Measurements from ENCODE around the gene CHI3L2.

Gene CHI3L2

GRCh38 chr1:111256988-111257658, 29.6 kb downstream of the CHI3L2 start:
- no peak for DNase-seq (ENCODE audit: low spot score)

DNA sequence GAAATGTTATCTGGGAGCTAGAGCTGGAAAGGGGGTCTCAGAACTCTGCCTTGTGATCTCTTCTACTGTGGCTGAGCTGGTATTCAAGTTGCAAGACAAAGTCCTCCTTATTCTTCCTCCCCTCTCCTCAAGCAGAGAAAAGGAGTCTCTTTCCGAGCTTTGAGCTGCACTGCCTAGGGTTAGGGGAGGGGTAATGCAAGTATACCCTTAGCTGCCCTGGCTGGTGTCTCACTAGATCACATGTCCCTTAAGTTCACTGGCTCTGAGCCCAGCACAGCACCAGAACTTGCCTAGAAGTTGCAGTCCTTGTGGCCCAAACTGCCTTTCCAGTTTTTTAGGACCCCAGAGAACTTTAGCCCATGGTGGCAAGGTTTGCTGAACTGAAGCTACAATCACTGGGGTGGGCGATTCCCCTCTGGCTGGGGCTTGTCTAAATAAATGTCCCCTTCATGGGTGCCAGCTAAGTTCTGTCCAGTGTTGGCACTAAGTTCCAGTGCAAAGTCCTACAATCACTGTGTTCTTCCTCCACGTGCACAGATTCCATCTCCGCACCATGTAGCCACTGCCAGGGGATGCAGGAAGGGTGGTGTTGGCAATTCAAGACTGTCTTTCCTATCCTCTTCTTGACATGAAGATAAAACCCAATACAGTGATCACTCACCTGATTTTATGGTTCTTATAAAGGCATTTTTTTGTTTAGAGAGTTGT, 40.4 kb downstream of the CHI3L2 start:
- DNase-seq (ENCODE audit: low spot score) = no peak

DNA sequence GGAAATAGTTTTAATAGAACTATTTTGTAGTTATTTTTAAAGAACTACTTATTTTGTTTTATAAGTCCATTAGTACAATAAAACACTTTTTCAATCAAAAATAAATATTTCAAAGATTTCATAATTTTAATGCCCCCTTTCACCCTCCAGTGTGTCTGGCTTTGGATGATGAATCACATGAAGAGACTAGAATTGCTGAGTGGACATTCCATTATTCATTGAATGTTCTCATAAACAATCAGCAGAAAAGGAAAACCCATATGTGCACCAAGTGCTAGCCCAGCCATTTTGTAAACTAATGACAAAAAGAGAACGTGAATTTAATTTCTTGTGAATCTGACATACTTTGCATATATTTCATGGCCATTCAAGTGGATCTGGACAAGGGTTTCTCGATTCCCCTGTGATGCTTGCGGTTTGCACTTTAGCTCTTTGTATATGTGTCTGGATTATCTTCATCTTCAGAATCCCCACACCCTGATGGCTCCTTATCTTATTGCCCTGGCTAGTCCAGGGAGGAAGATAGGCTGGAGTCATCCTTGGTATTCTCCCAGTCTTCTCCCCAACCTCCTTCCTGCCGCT, 42.4 kb downstream of the CHI3L2 start:
- no peak for DNase-seq (ENCODE audit: low spot score)

DNA sequence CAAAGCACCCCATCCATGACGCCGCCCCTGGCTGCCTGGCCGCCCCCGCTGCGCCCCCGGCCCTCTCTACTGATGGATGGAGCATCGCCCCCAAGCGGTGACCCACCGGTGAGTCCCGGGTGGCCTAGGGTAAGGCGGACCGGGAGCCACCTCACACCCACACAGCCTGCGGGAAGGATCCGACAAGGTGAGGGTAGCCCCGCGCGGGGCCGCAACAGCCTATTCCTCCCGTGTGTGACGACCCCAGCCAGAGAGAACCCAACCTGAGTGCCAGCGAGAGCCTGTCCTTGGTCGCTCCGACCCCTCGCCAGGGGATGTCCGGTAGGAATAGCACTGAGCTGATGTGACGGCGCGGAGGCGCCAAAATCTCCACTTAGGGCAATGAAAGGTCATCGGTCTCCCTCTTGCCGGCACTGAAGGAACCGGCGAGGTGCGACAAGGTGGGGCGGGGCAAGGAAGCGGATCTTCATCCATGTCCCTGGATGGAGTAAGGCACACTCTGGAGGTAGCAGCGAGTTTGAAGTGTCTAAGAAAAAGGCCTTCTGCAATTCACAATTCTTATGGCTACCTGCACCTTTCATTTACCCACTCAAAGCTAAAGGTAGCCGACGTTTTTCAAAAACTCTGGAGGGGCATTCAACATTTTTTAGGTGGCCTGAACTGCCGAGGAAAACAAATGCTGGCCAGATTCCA, 43.4 kb downstream of the CHI3L2 start:
- no peak for DNase-seq (ENCODE audit: low spot score)

DNA sequence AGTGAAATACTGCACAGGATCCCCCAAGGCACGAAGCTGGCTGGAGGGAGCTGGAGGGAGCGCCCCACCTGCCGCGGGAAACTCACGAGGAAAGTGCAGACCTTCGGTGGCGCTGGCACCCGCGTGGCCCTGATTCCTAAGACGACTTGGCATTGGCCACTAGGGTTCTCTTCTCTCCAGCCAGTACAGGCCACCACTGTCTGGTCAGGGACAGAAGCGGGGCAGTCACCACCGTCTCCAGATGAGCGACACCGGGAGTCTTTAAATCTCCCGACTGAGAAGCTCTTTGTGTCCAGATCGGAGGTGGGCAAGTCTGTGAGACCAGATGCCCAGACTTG, 43.9 kb downstream of the CHI3L2 start:
- no peak for DNase-seq (ENCODE audit: low spot score)

DNA sequence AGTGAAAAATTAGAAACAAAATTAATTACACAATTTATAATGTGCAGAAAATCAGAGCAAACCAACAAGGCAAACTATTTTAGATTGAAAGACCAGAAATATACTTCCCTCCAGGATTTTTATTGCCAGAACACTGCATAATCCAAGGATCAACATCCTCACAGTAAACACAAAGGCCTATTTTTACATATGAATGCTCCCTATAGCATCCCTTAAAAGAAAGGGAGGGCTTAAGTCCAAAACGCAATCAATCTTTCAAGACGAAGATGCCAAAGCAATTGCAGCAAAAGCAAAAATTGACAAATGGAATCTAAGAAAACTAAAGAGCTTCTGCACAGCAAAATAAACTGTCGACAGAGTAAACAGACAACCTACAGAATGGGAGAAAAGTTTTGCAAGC, 44.6 kb downstream of the CHI3L2 start:
- no peak for DNase-seq (ENCODE audit: low spot score)

DNA sequence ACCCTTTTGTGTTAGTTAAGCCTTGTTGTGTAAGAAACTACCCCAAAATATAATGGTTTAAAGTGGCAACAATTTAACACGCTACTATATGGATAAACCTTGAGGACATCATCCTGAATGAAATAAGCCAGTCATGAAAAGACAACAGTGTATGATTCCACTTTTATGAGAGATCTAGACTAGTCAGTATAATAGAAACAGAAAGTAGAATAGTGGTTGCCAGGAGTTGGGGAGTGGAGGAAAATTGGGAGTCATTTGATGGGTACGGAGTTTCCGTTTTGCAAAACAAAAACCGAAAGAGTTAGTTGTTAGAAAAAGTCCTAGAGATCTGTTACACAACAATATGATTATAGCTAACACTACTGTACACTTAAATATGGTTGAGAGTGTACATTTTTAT, 47.1 kb downstream of the CHI3L2 start:
- no peak for DNase-seq (ENCODE audit: low spot score)

GRCh38 chr1:111275079-111275478, 47.6 kb downstream of the CHI3L2 start:
- no peak for DNase-seq (ENCODE audit: low spot score)

GRCh38 chr1:111275780-111276433, 48.4 kb downstream of the CHI3L2 start:
- DNase-seq (ENCODE audit: low spot score) = no peak

DNA sequence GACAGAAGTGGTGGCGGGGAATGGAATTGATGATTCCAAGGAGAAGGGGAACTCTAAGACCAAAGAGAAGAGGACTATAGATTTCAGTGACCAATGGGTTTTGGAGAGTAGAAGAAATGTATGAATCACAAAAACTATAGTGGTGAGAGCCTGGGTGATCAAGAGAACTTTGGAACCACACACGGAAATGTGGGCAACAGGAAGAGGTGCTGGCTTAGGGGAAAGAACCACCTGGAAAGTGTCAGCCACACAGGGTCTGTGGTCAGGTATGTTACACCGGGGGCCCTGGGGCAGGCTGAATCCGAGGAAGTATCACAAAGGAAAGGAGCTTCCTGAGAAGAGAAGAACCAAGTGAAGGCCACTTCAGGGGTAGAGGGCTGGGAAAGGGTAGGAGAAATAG, 51.6 kb downstream of the CHI3L2 start:
- no peak for DNase-seq (ENCODE audit: low spot score)

- no peak for DNase-seq (ENCODE audit: low spot score)
Measured at GRCh38 chr1:111280267-111280666, 52.8 kb downstream of the CHI3L2 start.

GRCh38 chr1:111281411-111281810, 53.9 kb downstream of the CHI3L2 start:
- no peak for DNase-seq (ENCODE audit: low spot score)

DNA sequence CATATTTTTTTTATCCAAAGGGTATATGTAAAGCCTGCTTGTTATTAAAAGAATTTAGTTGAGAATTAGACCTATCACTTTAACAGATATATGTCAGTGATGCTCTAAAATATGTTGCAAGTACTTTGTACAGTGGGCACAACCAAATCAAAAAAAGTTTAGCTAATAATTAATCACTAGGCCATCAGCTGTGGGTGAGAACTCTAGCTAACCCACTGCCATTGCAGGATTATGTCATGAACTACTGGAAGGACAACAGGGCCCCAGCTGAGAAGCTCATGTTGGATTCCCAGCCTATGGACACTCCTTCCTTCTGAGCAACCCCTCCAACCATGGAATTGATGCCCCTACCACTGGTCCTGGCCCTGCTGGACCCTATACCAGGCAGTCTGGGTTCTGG, 56.3 kb downstream of the CHI3L2 start:
- DNase-seq (ENCODE audit: low spot score) = no peak

DNA sequence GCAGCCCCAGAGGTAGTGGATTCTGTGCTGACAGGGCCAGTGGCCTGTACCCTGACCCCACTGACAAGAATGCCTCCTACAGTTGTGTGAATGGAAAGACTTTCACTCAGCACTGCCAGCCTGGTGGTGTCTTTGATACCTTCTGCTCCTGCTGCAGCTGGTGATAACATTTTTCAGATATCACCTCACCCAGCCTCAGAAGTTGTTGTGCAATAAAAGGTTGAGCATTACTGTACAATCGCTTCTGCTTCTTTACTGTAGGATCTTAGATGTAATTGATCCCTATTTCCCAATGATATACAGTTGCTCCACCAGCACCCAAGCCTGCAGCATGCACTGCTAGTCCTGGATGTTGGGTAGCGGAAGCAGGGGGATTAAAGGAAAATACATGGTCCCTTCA, 58.4 kb downstream of the CHI3L2 start:
- DNase-seq (ENCODE audit: low spot score) = no peak

- no peak for DNase-seq (ENCODE audit: low spot score)
Measured at GRCh38 chr1:111286912-111287311, 59.4 kb downstream of the CHI3L2 start.

DNA sequence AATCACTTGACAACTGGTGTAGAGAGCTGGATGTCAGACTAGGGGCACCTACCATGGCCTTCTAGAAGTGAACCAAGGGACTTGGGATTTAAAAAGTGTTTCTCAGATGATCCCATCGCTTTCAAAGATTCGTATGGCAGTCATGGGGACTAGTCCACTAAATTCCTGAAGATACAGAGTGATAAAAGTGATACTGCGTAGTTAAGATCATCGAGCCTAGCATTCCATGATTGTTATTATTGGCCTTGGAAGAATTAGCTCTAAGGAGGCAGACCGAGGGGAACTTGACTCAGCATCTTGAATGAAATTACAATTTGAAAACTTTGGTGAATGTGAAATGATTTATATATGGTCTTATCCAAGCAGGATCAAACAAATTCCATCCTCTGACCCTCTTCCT, 61.9 kb downstream of the CHI3L2 start:
- DNase-seq (ENCODE audit: low spot score) = no peak

- DNase-seq (ENCODE audit: low spot score) = no peak
Measured at GRCh38 chr1:111290104-111290503, 62.6 kb downstream of the CHI3L2 start.

GRCh38 chr1:111290630-111291029, 63.1 kb downstream of the CHI3L2 start, which contains the start of gene CHIA:
Gene CHIA, plus strand, starts transcription at chr1:111290851. Its CDS starts 19,617 bp downstream, at chr1:111310468.
- DNase-seq (ENCODE audit: low spot score) = no peak

Data from HuH-7 (cell line).